Brain microvascular endothelial cell (primary cell): Measurements from ENCODE around the gene CFAP91.

Experiments used
- DNase-seq: peaks from one replicate; pipeline ENCODE4 v3.0.0-alpha.2; 2020
- H3K27ac ChIP-seq: fragments of 250-450 bp; sonication (Bioruptor Pico); 2 replicates; pipeline ENCODE4 v1.5.1; 2020; ENCODE audit warnings: mild to moderate bottlenecking, moderate library complexity
- H3K27me3 ChIP-seq: fragments of 250-450 bp; sonication (Bioruptor Pico); replicated peaks from 2 replicates; pipeline ENCODE4 v1.5.1; 2020; ENCODE audit warnings: mild to moderate bottlenecking
- H3K36me3 ChIP-seq: fragments of 250-450 bp; sonication (Bioruptor Pico); replicated peaks from 2 replicates; pipeline ENCODE4 v1.5.1; 2020; ENCODE audit warnings: mild to moderate bottlenecking
- H3K4me3 ChIP-seq: 2 replicates; pipeline ENCODE4 v1.5.1; 2011; ENCODE audit warnings: low read depth, mild to moderate bottlenecking, control low read depth, low read length, moderate library complexity
- in situ Hi-C: cut with HindIII; loops from 2 replicates; pipeline ENCODE4 v1.10.0; 2017; ENCODE audit warnings: low sequenced_read_pairs, low pct_ligation_motif_present
- TF ChIP-seq, protein P1 (sequence below): IDR thresholded peaks from 2 replicates; pipeline ENCODE4 v1.5.1; 2011; ENCODE audit warnings: low read depth, mild to moderate bottlenecking, moderate library complexity, low read length, control low read depth, inconsistent platforms; ENCODE audit errors: missing control alignments

CFAP91 gene

GRCh38 chr3:119683421-119683820 lies 19.4 kb upstream of the CFAP91 start:
- in situ Hi-C loops, result no loop called here
- H3K27me3 ChIP-seq, result no peaks in the 10 kb centered on the region
- H3K36me3 ChIP-seq, result no peaks in the 10 kb centered on the region
- H3K4me3 ChIP-seq, result no peak overlapping the region
- TF ChIP-seq, protein P1, sequence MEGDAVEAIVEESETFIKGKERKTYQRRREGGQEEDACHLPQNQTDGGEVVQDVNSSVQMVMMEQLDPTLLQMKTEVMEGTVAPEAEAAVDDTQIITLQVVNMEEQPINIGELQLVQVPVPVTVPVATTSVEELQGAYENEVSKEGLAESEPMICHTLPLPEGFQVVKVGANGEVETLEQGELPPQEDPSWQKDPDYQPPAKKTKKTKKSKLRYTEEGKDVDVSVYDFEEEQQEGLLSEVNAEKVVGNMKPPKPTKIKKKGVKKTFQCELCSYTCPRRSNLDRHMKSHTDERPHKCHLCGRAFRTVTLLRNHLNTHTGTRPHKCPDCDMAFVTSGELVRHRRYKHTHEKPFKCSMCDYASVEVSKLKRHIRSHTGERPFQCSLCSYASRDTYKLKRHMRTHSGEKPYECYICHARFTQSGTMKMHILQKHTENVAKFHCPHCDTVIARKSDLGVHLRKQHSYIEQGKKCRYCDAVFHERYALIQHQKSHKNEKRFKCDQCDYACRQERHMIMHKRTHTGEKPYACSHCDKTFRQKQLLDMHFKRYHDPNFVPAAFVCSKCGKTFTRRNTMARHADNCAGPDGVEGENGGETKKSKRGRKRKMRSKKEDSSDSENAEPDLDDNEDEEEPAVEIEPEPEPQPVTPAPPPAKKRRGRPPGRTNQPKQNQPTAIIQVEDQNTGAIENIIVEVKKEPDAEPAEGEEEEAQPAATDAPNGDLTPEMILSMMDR, result no peak
- no peak overlapping the region for H3K27ac ChIP-seq
- no peak for DNase-seq

GRCh38 chr3:119690043-119690656 lies 12.7 kb upstream of the CFAP91 start:
- Histone ChIP-seq H3K36me3 (no peaks in the 10 kb centered on the region), H3K27ac (no peak overlapping the region), H3K27me3 (no peaks in the 10 kb centered on the region), H3K4me3 (no peak overlapping the region)
- in situ Hi-C loops, result no loop called here
- peak; percentile 32 for DNase-seq
- TF ChIP-seq, protein P1, result peak; percentile 60

GRCh38 chr3:119695480-119695879 lies 7.3 kb upstream of the CFAP91 start:
- TF ChIP-seq, protein P1, result no peak
- no peak overlapping the region for H3K27ac ChIP-seq
- no peak for DNase-seq
- no peaks in the 10 kb centered on the region for H3K36me3 ChIP-seq
- no peaks in the 10 kb centered on the region for H3K27me3 ChIP-seq
- in situ Hi-C loops, result no loop called here
- no peak overlapping the region for H3K4me3 ChIP-seq

GRCh38 chr3:119697394-119697793 lies 5.4 kb upstream of the CFAP91 start:
- in situ Hi-C loops, result no loop called here
- DNase-seq, result no peak
- H3K36me3 ChIP-seq, result no peaks in the 10 kb centered on the region
- no peak overlapping the region for H3K4me3 ChIP-seq
- H3K27ac ChIP-seq, result no peak overlapping the region
- H3K27me3 ChIP-seq, result no peaks in the 10 kb centered on the region
- TF ChIP-seq, protein P1, result no peak

DNA sequence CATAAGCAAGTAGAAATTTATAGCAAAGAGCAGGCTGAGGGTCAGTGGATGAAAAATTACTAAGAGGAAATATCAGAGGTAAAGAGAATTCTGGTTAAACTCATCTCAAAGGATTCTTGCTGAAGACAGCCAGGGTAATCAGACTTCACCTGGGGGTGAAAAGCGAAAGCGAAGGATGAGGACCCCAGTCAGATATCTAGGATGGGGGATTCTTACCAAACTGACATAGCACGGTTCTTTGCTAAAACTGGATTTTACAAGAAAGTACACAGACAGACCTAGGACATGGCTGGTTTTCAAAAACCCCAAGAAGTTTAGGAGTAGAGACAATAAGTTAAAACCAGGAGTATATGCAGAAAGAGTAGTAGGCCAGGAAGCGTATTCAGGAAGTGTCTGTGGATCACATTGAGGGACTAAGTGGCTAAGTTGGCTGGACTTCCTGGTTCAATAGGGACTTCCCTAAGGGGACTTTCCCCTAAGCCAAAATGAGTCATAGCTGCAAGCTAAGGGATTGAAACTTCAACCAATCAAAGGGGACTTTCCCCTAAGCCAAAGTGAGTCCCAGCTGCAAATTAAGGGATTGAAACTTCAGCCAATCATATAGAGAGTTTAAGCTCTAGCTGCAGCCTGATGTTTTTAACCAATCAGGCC lies 2.4 kb upstream of the CFAP91 start:
- Histone ChIP-seq H3K27ac (no peak overlapping the region), H3K36me3 (no peaks in the 10 kb centered on the region), H3K27me3 (no peaks in the 10 kb centered on the region), H3K4me3 (no peak overlapping the region)
- peak; percentile 56 for DNase-seq
- in situ Hi-C loops, result no loop called here
- TF ChIP-seq, protein P1, result no peak
